ENCODE measurements around the gene ADAMTS17.

The ADAMTS17 gene

DNA sequence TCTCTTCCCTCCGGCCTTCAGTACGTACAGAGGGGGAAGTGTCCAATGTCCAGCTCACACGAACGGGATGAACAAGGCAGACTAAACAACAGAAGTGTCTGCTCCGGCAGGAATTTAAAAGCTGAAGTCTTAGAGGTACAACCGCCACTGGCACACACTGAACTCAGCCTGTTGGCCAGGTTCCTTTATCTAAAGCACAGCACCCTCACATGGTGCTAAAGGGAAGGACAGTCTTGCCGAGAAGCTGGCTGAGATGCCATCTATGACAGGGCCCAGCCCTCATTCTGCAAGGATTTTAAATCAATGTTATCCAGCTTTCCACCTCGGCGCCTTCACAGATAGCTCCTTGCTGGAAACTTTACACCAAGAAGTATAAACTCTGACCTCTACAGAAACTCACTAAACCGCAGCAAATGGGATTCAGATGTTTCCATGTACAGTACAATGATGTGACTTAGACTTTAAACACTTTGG is 2.8 kb downstream of the ADAMTS17 start:
- Histone ChIP-seq H3K4me3 (ENCODE audit: low read length) (no peak overlapping the region), H3K27ac (ENCODE audit: low read length) (no peak overlapping the region), H3K79me2 (ENCODE audit: low read length) (no peaks in the 10 kb centered on the region), H2AFZ (ENCODE audit: low read depth, low read length) (no peak overlapping the region), H3K4me2 (ENCODE audit: low read length) (no peak overlapping the region), H4K20me1 (ENCODE audit: insufficient read depth, low read length) (no peaks in the 10 kb centered on the region), H3K4me1 (ENCODE audit: low read length) (no peaks in the 10 kb centered on the region), H3K36me3 (replicated peaks; ENCODE audit: low read depth, low read length) (no peaks in the 10 kb centered on the region), H3K27me3 (ENCODE audit: low read depth, low read length) (peaks cover 10% of the 10 kb centered on the region; the same call in 1 of the 2 replicates), H3K9me3 (ENCODE audit: insufficient read depth, low read length) (no peaks in the 10 kb centered on the region), H3K9ac (ENCODE audit: low read length) (no peak overlapping the region)
- no peak for TF ChIP-seq EZH2phosphoT487 (IDR thresholded peaks at IDR 0.05; ENCODE audit: low read depth)
- TF ChIP-seq, protein P1, sequence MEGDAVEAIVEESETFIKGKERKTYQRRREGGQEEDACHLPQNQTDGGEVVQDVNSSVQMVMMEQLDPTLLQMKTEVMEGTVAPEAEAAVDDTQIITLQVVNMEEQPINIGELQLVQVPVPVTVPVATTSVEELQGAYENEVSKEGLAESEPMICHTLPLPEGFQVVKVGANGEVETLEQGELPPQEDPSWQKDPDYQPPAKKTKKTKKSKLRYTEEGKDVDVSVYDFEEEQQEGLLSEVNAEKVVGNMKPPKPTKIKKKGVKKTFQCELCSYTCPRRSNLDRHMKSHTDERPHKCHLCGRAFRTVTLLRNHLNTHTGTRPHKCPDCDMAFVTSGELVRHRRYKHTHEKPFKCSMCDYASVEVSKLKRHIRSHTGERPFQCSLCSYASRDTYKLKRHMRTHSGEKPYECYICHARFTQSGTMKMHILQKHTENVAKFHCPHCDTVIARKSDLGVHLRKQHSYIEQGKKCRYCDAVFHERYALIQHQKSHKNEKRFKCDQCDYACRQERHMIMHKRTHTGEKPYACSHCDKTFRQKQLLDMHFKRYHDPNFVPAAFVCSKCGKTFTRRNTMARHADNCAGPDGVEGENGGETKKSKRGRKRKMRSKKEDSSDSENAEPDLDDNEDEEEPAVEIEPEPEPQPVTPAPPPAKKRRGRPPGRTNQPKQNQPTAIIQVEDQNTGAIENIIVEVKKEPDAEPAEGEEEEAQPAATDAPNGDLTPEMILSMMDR (IDR thresholded peaks at IDR 0.05; ENCODE audit: low read depth, low read length) = peak; percentile 62

DNA sequence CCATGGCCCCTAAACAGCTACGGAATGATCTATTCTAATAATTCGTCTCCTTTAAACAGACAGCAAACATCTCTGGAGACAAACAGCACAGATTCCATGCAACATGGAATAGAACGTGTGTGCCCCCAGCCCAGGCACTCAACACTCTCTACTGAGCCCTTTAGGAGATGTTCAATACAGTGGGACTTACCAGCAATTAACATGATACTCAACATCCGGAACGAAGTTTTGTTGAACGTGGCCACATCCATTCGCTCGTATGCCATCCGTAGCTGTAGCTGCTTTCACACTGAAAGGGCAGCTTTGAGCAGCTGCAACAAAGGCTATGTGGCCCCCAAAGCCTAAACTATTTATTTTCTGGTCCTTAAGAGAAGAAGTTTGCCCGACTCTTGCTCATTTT is 3.5 kb downstream of the ADAMTS17 start:
- no peaks in the 10 kb centered on the region for H3K9me3 ChIP-seq (ENCODE audit: insufficient read depth, low read length)
- H3K4me2 ChIP-seq (ENCODE audit: low read length) = no peak overlapping the region
- peaks cover 10% of the 10 kb centered on the region; the same call in 1 of the 2 replicates for H3K27me3 ChIP-seq (ENCODE audit: low read depth, low read length)
- no peaks in the 10 kb centered on the region for H4K20me1 ChIP-seq (ENCODE audit: insufficient read depth, low read length)
- no peaks in the 10 kb centered on the region for H3K36me3 ChIP-seq (replicated peaks; ENCODE audit: low read depth, low read length)
- TF ChIP-seq, protein P1 (IDR thresholded peaks at IDR 0.05; ENCODE audit: low read depth, low read length) = no peak
- TF ChIP-seq EZH2phosphoT487 (IDR thresholded peaks at IDR 0.05; ENCODE audit: low read depth) = no peak
- no peak overlapping the region for H2AFZ ChIP-seq (ENCODE audit: low read depth, low read length)
- no peaks in the 10 kb centered on the region for H3K4me1 ChIP-seq (ENCODE audit: low read length)
- no peak overlapping the region for H3K4me3 ChIP-seq (ENCODE audit: low read length)
- no peak overlapping the region for H3K9ac ChIP-seq (ENCODE audit: low read length)
- H3K79me2 ChIP-seq (ENCODE audit: low read length) = no peaks in the 10 kb centered on the region
- no peak overlapping the region for H3K27ac ChIP-seq (ENCODE audit: low read length)

DNA sequence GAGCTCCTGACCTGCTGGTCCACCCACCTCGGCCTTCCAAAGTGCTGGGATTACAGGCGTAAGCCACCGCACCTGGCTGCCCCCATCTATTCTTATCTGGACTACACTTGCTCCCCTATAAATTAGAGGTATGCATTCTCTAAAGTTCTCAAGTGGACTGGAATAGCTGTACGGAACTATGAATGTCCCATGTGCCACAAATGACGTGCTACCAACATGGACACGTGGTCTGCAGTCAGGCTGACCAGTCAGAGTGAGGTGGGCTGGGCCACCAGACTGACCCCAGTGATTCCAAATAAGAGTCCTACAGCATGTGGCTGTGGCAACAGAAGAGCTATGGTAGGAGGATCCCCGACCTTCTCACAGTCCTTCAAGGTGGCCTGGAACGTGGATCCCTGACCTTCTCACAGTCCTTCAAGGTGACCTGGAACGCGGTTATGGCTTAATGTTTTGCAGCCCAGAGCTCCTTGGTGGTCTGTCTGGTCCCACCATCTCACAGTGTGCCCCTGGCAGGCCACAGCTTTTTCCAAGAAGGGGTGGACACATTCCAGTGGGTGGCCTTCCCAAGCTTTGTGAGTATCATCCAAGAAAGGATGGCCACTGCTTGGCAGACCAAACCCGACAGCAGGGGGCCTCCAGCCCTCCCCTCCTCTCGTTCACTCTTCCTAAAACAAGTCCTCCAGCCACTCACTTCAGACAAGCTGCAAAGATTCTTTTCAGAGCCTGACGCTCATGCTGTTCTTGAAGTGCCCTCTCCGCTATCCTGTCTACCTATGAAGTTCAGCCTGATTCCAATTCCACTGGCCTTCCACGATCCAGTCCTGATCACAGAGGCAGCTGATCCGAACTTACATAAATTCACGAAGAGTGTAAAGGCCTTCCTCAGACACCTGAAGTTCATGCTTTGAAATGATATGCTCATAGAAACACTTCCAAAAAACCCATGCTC is 4.4 kb downstream of the ADAMTS17 start:
- Histone ChIP-seq H3K79me2 (ENCODE audit: low read length) (no peaks in the 10 kb centered on the region), H4K20me1 (ENCODE audit: insufficient read depth, low read length) (no peaks in the 10 kb centered on the region), H2AFZ (ENCODE audit: low read depth, low read length) (no peak overlapping the region), H3K9me3 (ENCODE audit: insufficient read depth, low read length) (no peaks in the 10 kb centered on the region), H3K36me3 (replicated peaks; ENCODE audit: low read depth, low read length) (no peaks in the 10 kb centered on the region), H3K27me3 (ENCODE audit: low read depth, low read length) (peaks cover 10% of the 10 kb centered on the region; the same call in 1 of the 2 replicates), H3K4me2 (ENCODE audit: low read length) (no peak overlapping the region), H3K9ac (ENCODE audit: low read length) (no peak overlapping the region), H3K4me3 (ENCODE audit: low read length) (no peak overlapping the region), H3K27ac (ENCODE audit: low read length) (no peak overlapping the region), H3K4me1 (ENCODE audit: low read length) (no peaks in the 10 kb centered on the region)
- TF ChIP-seq, protein P1 (IDR thresholded peaks at IDR 0.05; ENCODE audit: low read depth, low read length) = no peak
- TF ChIP-seq EZH2phosphoT487 (IDR thresholded peaks at IDR 0.05; ENCODE audit: low read depth) = no peak

DNA sequence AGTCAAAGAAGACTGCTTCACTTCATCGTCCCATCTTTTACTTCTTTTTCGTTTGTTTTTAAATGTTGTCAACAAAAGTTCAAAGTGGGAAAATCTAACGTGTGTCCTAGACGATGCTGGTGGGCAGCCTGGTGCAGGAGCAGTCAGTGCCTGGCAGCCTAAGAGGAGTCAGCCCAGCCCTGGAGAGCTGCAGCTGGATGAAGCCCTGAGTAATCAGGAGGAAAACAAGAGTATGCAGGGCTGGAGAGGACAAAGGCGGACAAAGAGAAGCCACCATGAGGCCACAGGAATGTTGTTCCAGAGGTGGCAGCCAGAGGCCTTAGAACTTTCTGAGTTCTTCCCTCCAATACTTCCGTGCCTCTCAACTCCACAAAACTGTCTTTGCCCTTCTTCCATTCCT is 5.7 kb downstream of the ADAMTS17 start:
- no peak for TF ChIP-seq EZH2phosphoT487 (IDR thresholded peaks at IDR 0.05; ENCODE audit: low read depth)
- TF ChIP-seq, protein P1 (IDR thresholded peaks at IDR 0.05; ENCODE audit: low read depth, low read length) = no peak
- Histone ChIP-seq H4K20me1 (ENCODE audit: insufficient read depth, low read length) (no peaks in the 10 kb centered on the region), H3K36me3 (replicated peaks; ENCODE audit: low read depth, low read length) (no peaks in the 10 kb centered on the region), H3K4me1 (ENCODE audit: low read length) (no peaks in the 10 kb centered on the region), H3K4me3 (ENCODE audit: low read length) (no peak overlapping the region), H3K9me3 (ENCODE audit: insufficient read depth, low read length) (no peaks in the 10 kb centered on the region), H3K27me3 (ENCODE audit: low read depth, low read length) (peaks cover 14% of the 10 kb centered on the region; the same call in 1 of the 2 replicates), H3K27ac (ENCODE audit: low read length) (no peak overlapping the region), H3K9ac (ENCODE audit: low read length) (no peak overlapping the region), H3K4me2 (ENCODE audit: low read length) (no peak overlapping the region), H3K79me2 (ENCODE audit: low read length) (no peaks in the 10 kb centered on the region), H2AFZ (ENCODE audit: low read depth, low read length) (no peak overlapping the region)

All from OCI-LY3 (cell line).